H1 (cell line): ENCODE measurements around the gene APOOL. TPM values are rescaled to one million over a fixed set of nuclear protein-coding genes. Genes with fewer than 3 reads are reported as not detected.

Source experiments
- CTCF ChIA-PET: fragments of 300-600 bp; sonication (Branson Sonifier 250); formaldehyde crosslinking; loops from one replicate; lab custom pipeline; 2021; ENCODE audit not compliant: partially characterized antibody; lab: Charles Lee
- POLR2A ChIA-PET: fragments of 300-600 bp; sonication (Branson Sonifier 250); formaldehyde crosslinking; loops from one replicate; lab custom pipeline; 2021; ENCODE audit warnings: inconsistent platforms; ENCODE audit not compliant: partially characterized antibody; lab: Charles Lee
- DNase-seq, 2 experiments: peaks; one replicate each; pipeline versions ENCODE4 v3.0.0 to v3.0.0-alpha.2; 2010 to 2022; ENCODE audit warnings: low spot score in 2 of 2, low read depth in 1 of 2, mixed read lengths in 1 of 2
- FAIRE-seq: peaks from 2 replicates; lab custom pipeline; 2011; peaks lifted over from hg19 to GRCh38; lab: Jason Lieb, UNC
- H2AFZ ChIP-seq: 2 replicates; pipeline ENCODE4 v1.8.1; 2012; ENCODE audit warnings: low read length, inconsistent platforms
- H2AK5ac ChIP-seq: 2 replicates; pipeline ENCODE4 v1.6.1; 2013; ENCODE audit warnings: low read depth, low read length
- H2BK120ac ChIP-seq: replicated peaks from 2 replicates; pipeline ENCODE3; 2013; ENCODE audit warnings: low read depth, low read length, inconsistent platforms
- H2BK12ac ChIP-seq: 2 replicates; pipeline ENCODE4 v1.6.1; 2013; ENCODE audit warnings: low read depth, low read length
- H2BK15ac ChIP-seq: 2 replicates; pipeline ENCODE4 v1.6.1; 2013; ENCODE audit warnings: low read length
- H2BK20ac ChIP-seq: 2 replicates; pipeline ENCODE4 v1.6.1; 2013; ENCODE audit warnings: low read length
- H2BK5ac ChIP-seq: 2 replicates; pipeline ENCODE4 v1.6.1; 2013; ENCODE audit warnings: low read depth, low read length
- H3K14ac ChIP-seq: 2 replicates; pipeline ENCODE4 v1.6.1; 2013; ENCODE audit warnings: inconsistent platforms; ENCODE audit not compliant: insufficient read length
- H3K18ac ChIP-seq: 2 replicates; pipeline ENCODE4 v1.6.1; 2013; ENCODE audit warnings: low read length; ENCODE audit errors: extremely low read depth
- H3K23ac ChIP-seq: 2 replicates; pipeline ENCODE4 v1.6.1; 2013; ENCODE audit warnings: inconsistent platforms; ENCODE audit not compliant: insufficient read length
- H3K23me2 ChIP-seq: 2 replicates; pipeline ENCODE4 v1.6.1; 2013; ENCODE audit warnings: low read depth, low read length
- H3K27ac ChIP-seq: 2 replicates; pipeline ENCODE4 v1.6.1; 2011; ENCODE audit warnings: low read depth, low read length, inconsistent platforms
- H3K27me3 ChIP-seq, 4 experiments: replicated peaks in 1 of 4; 1 replicate in 1 of 4; 2 replicates in 3 of 4; pipeline versions ENCODE4 v1.6.1 to v1.8.1; 2011 to 2013; ENCODE audit warnings: low read length in 3 of 4, mild to moderate bottlenecking in 3 of 4, inconsistent platforms in 2 of 4, mixed read lengths in 2 of 4, moderate library complexity in 1 of 4; ENCODE audit not compliant: control insufficient read depth in 3 of 4, insufficient read depth in 3 of 4; ENCODE audit errors: extremely low read depth in 1 of 4
- H3K36me3 ChIP-seq, 4 experiments: 2 replicates each; pipeline versions ENCODE4 v1.6.1 to v1.8.1; 2011 to 2013; ENCODE audit warnings: mild to moderate bottlenecking in 4 of 4, low read length in 3 of 4, moderate library complexity in 2 of 4, control low read depth in 1 of 4, inconsistent platforms in 1 of 4; ENCODE audit not compliant: insufficient read depth in 4 of 4, control insufficient read depth in 2 of 4
- H3K4ac ChIP-seq: replicated peaks from 2 replicates; pipeline ENCODE3; 2013; ENCODE audit warnings: low read length, low read depth, mixed read lengths, inconsistent platforms; ENCODE audit not compliant: insufficient read length
- H3K4me1 ChIP-seq, 4 experiments: replicated peaks in 1 of 4; 1 replicate in 1 of 4; 2 replicates in 3 of 4; pipeline versions ENCODE4 v1.6.1 to v1.8.1; 2011 to 2013; ENCODE audit warnings: low read length in 3 of 4, inconsistent platforms in 2 of 4, mixed read lengths in 1 of 4; ENCODE audit not compliant: insufficient read depth in 4 of 4, control insufficient read depth in 3 of 4
- H3K4me2 ChIP-seq, 2 experiments: 2 replicates each; pipeline versions ENCODE4 v1.6.1 to v1.8.1; 2011 to 2013; ENCODE audit warnings: low read depth in 2 of 2, low read length in 2 of 2, control low read depth in 1 of 2, inconsistent platforms in 1 of 2, mild to moderate bottlenecking in 1 of 2; ENCODE audit not compliant: insufficient read depth in 1 of 2
- H3K4me3 ChIP-seq, 4 experiments: fragments of 200-600, 300-600 bp in 1 of 4; sonication (generic), shearing (Covaris generic), sonication (Bioruptor Twin) in 1 of 4; 2 replicates each; pipeline versions ENCODE4 v1.5.1 to v1.8.1; 2011 to 2016; ENCODE audit warnings: low read length in 4 of 4, low read depth in 3 of 4, control low read depth in 2 of 4, inconsistent platforms in 2 of 4, mild to moderate bottlenecking in 2 of 4, mixed read lengths in 1 of 4, moderate library complexity in 1 of 4; ENCODE audit not compliant: insufficient read depth in 2 of 4; ENCODE audit errors: extremely low read depth in 1 of 4
- H3K56ac ChIP-seq: replicated peaks from 2 replicates; pipeline ENCODE3; 2013; ENCODE audit warnings: low read depth, mild to moderate bottlenecking, mixed read lengths, low read length, inconsistent platforms; ENCODE audit not compliant: insufficient read length
- H3K79me1 ChIP-seq: 2 replicates; pipeline ENCODE4 v1.6.1; 2013; ENCODE audit warnings: low read depth, low read length, control low read depth
- H3K79me2 ChIP-seq, 2 experiments: 2 replicates each; pipeline versions ENCODE4 v1.6.1 to v1.8.1; 2012 to 2013; ENCODE audit warnings: low read length in 2 of 2, mild to moderate bottlenecking in 2 of 2, inconsistent platforms in 1 of 2; ENCODE audit not compliant: insufficient read depth in 2 of 2, control insufficient read depth in 1 of 2
- H3K9ac ChIP-seq, 4 experiments: replicated peaks in 1 of 4; 1 replicate in 1 of 4; 2 replicates in 3 of 4; pipeline versions ENCODE4 v1.6.1 to v1.8.1; 2011 to 2013; ENCODE audit warnings: low read depth in 3 of 4, low read length in 3 of 4, control low read depth in 2 of 4, mild to moderate bottlenecking in 2 of 4, moderate library complexity in 2 of 4, inconsistent platforms in 1 of 4; ENCODE audit errors: extremely low read depth in 1 of 4
- H3K9me3 ChIP-seq, 2 experiments: 2 replicates each; pipeline versions ENCODE4 v1.6.1 to v1.8.1; 2012 to 2013; ENCODE audit warnings: mild to moderate bottlenecking in 2 of 2, moderate library complexity in 2 of 2, control low read depth in 1 of 2, inconsistent platforms in 1 of 2, low read depth in 1 of 2, low read length in 1 of 2, mixed read lengths in 1 of 2; ENCODE audit not compliant: insufficient read depth in 2 of 2
- H4K20me1 ChIP-seq, 2 experiments: replicated peaks in 1 of 2; 2 replicates each; pipeline versions ENCODE3 to v1.8.1; 2011 to 2013; ENCODE audit warnings: inconsistent platforms in 2 of 2, low read length in 2 of 2, mild to moderate bottlenecking in 1 of 2; ENCODE audit not compliant: insufficient read depth in 2 of 2, control insufficient read depth in 1 of 2
- H4K5ac ChIP-seq: 2 replicates; pipeline ENCODE4 v1.6.1; 2013; ENCODE audit warnings: low read length, low read depth, mixed read lengths, inconsistent platforms; ENCODE audit not compliant: insufficient read length
- H4K8ac ChIP-seq: 2 replicates; pipeline ENCODE4 v1.8.0; 2013; ENCODE audit warnings: mild to moderate bottlenecking, moderate library complexity, low read length, inconsistent platforms; ENCODE audit not compliant: insufficient read depth; ENCODE audit errors: extremely low read depth
- H4K91ac ChIP-seq: replicated peaks from 2 replicates; pipeline ENCODE3; 2013; ENCODE audit warnings: low read length, mixed read lengths, inconsistent platforms; ENCODE audit not compliant: insufficient read length
- BACH1 ChIP-seq: IDR thresholded peaks from 2 replicates; pipeline ENCODE4 v1.6.1; 2012; ENCODE audit warnings: low read length, improper control_type of control experiment
- CBX8 ChIP-seq: fragments of 300-800, 300-1000 bp; sonication (generic); IDR thresholded peaks from 2 replicates; pipeline ENCODE4 v1.7.1; 2016; ENCODE audit warnings: low read depth, low read length, borderline replicate concordance
- CEBPB ChIP-seq: IDR thresholded peaks from 2 replicates; pipeline ENCODE4 v1.6.1; 2012; ENCODE audit warnings: low read depth, low read length
- CREB1 ChIP-seq: IDR thresholded peaks from 2 replicates; pipeline ENCODE4 v1.6.1; 2012; ENCODE audit warnings: inconsistent platforms
- EZH2 ChIP-seq: fragments of 200-600 bp; sonication (generic); IDR thresholded peaks from 2 replicates; pipeline ENCODE4 v1.7.1; 2012; ENCODE audit warnings: low read depth, mild to moderate bottlenecking, moderate library complexity, low read length, inconsistent platforms; ENCODE audit not compliant: severe bottlenecking
- NANOG ChIP-seq: IDR thresholded peaks from 2 replicates; pipeline ENCODE4 v1.6.1; 2011; ENCODE audit warnings: low read length, low read depth, mild to moderate bottlenecking, inconsistent platforms; ENCODE audit not compliant: insufficient read depth, poor library complexity, severe bottlenecking
- POU5F1 ChIP-seq: IDR thresholded peaks from 2 replicates; pipeline ENCODE4 v1.6.1; 2011; ENCODE audit warnings: low read depth, mild to moderate bottlenecking, low read length, moderate library complexity
- RFX5 ChIP-seq: IDR thresholded peaks from 2 replicates; pipeline ENCODE4 v1.6.1; 2011; ENCODE audit warnings: low read depth, low read length, improper control_type of control experiment, borderline replicate concordance
- SAP30 ChIP-seq: fragments of 300-600 bp; sonication (generic); IDR thresholded peaks from 2 replicates; pipeline ENCODE4 v1.7.1; 2012; ENCODE audit warnings: low read length, moderate library complexity, mild to moderate bottlenecking, inconsistent platforms; ENCODE audit not compliant: insufficient read depth, insufficient replicate concordance
- SIRT6 ChIP-seq: IDR thresholded peaks from one replicate; pipeline ENCODE4 v1.7.1; 2012; ENCODE audit warnings: low read length, inconsistent platforms
- SIX5 ChIP-seq: IDR thresholded peaks from 2 replicates; pipeline ENCODE4 v1.6.1; 2011; ENCODE audit warnings: mild to moderate bottlenecking, low read depth, low read length
- TEAD4 ChIP-seq: IDR thresholded peaks from 2 replicates; pipeline ENCODE4 v1.6.1; 2012; ENCODE audit warnings: low read depth, low read length, inconsistent platforms, mixed read lengths
- WGBS, 2 experiments: shearing (Covaris generic) in 1 of 2; methylation state at CpG; one replicate each; pipeline versions ENCODE4 v1.1.6 to v1.1.7; 2013 to 2015; ENCODE audit warnings: low lambda C conversion rate in 2 of 2, mixed read lengths in 2 of 2, inconsistent platforms in 1 of 2, low coverage in 1 of 2, missing lambda C conversion rate in 1 of 2; ENCODE audit not compliant: insufficient replicate concordance in 2 of 2, insufficient coverage in 1 of 2, insufficient read length in 1 of 2; ENCODE audit errors: extremely low coverage in 1 of 2, missing lambda C conversion rate in 1 of 2; 5-methylcytosine and 5-hydroxymethylcytosine counted together
- polyA plus RNA-seq, 7 experiments: library from polyadenylated mRNA; depleted of rRNA in 3 of 7; stranded (reverse) in 5 of 7; unstranded in 2 of 7; fragments of >200 nt in 5 of 7; fragments of 200-250 nt in 2 of 7; gene quantifications; 1 replicate in 5 of 7; 2 replicates in 1 of 7; 4 replicates in 1 of 7; pipeline versions ENCODE4 v1.2.1 to v1.2.3, GENCODE V29; 2011 to 2013; ENCODE audit warnings: missing spikeins in 2 of 7, mixed read lengths in 2 of 7
- total RNA-seq: library from RNA; stranded (reverse); fragmentation: NEBNext Ultra II Directional; extraction: Animal tissue kit (Norgen Biotek cat#: 25700); gene quantifications from 2 replicates; pipeline ENCODE4 v1.2.1, GENCODE V29; 2021

APOOL gene
- total and polyA plus RNA-seq, 2 of the 8 experiments (the other 6 are each of a cell fraction or from before 2014, with no cell fraction given): 2.4 to 8.1 TPM

GRCh38 chrX:85017721-85018120 lies 14.0 kb downstream of the APOOL start:
- Histone ChIP-seq H2BK5ac (no peak overlapping the region), H3K23me2 (no peaks in the 10 kb centered on the region), H3K18ac (no peak overlapping the region), H2BK15ac (no peak overlapping the region), H3K23ac (no peak overlapping the region), H3K56ac (no peak overlapping the region), H3K4ac (no peak overlapping the region), H2BK120ac (no peak overlapping the region), H2AFZ (no peak overlapping the region), H2BK20ac (no peak overlapping the region), H3K4me3 (no peak overlapping the region), H3K36me3 (no peaks in the 10 kb centered on the region), H2AK5ac (no peak overlapping the region), H3K4me2 (no peak overlapping the region), H3K9ac (no peak overlapping the region), H4K5ac (no peak overlapping the region), H2BK12ac (no peak overlapping the region), H3K79me2 (peaks cover 0 to 18% of the 10 kb centered on the region in 2 experiments; a peak in 2 of 4 replicates), H4K91ac (no peak overlapping the region), H3K79me1 (no peaks in the 10 kb centered on the region; the same call in 1 of the 2 replicates), H3K14ac (no peak overlapping the region), H3K9me3 (no peaks in the 10 kb centered on the region), H3K27ac (no peak overlapping the region), H4K20me1 (no peaks in the 10 kb centered on the region), H3K4me1 (no peaks in the 10 kb centered on the region), H3K27me3 (no peaks in the 10 kb centered on the region), H4K8ac (no peak overlapping the region)
- DNase-seq (no peak), FAIRE-seq (no peak)
- POLR2A ChIA-PET: no interaction called here
- CTCF ChIA-PET: no interaction called here
- 100% methylated on average over 1 of the region's 2 CpGs; no CpG with 5 or more reads in 1 of the 2 experiments for WGBS, 2 experiments
- TF ChIP-seq NANOG (no peak), CEBPB (no peak), EZH2 (no peak), CREB1 (no peak), POU5F1 (no peak), SIX5 (no peak), RFX5 (no peak), BACH1 (no peak), SIRT6 (no peak), TEAD4 (no peak), CBX8 (no peak), SAP30 (no peak)
